Activated CD8-positive, alpha-beta memory T cell treated with anti-CD3 and anti-CD28 coated beads, Interleukin-2, amount 50 U/mL, for 24 hours (primary cell): ENCODE results near the gene TMEM269.

Experiments
- DNase-seq: peaks from one replicate; pipeline ENCODE4 v3.0.0-alpha.2; 2020; ENCODE audit errors: extremely low read depth

Gene TMEM269

GRCh38 chr1:42848823-42849537 lies 64.2 kb downstream of the TMEM269 start:
- no peak for DNase-seq

GRCh38 chr1:42849944-42850343 lies 65.2 kb downstream of the TMEM269 start:
- no peak for DNase-seq
